UCSD-AML1 (cell line): ENCODE results near the gene KRT6B.
"Not testable (repeated sequence)": the region's sequence is repeated elsewhere in the genome, so short reads cannot be mapped to it uniquely, and the experiment has no call there.

Source experiments
- DNase-seq: peaks from one replicate; lab custom pipeline; 2025; ENCODE audit not compliant: unreplicated experiment; lab: John Stamatoyannopoulos, UW

The KRT6B gene

GRCh38 chr12:52452101-52452500 lies at the start of gene KRT6B:
TSS of gene KRT6B (minus strand) at chr12:52452146. CDS start at chr12:52452078, 68 bp downstream.
- DNase-seq: no peak

GRCh38 chr12:52501490-52501889 lies 49.5 kb upstream of the KRT6B start:
- DNase-seq: no peak

DNA sequence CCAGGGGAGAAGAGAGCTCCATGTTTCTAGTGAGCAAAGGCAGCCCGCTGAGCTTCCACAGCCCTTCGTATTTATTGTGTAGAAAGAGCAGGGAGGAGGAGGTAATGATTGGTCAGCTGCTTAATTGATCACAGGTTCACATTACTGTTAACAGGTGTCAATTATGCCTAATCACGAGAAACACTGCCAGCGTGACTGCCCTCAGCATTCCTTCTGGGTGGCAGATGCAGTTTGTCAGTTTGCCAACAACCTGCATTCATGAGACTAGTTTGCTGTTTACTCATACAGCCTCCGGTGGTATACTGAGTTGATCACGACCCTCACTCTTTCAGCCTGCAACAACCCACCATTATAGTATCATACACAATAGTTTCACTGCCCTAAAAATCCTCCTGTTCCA lies 48.6 kb upstream of the KRT6B start:
- DNase-seq: not testable (repeated sequence)

GRCh38 chr12:52499806-52500560 lies 48.0 kb upstream of the KRT6B start:
- no peak for DNase-seq

GRCh38 chr12:52498946-52499345 lies 47.0 kb upstream of the KRT6B start:
- DNase-seq: no peak

DNA sequence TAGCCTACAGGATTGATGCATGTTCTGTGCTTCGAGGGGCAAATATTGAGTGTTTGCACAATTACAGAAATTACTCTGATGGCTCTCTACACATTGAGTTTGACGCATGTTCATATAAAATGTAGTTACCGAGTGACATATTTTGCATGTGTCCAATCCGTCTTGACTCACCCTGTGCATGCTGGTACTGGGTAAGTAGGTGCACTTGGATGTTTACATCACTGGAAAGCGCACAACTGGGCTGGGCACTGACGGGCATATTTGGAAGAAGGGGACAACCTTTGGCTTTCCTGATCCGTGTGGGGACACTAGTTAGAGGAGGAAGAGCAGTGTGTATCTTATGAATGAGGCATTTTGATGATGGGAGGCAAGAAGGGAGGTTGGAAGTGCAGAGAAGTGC lies 46.0 kb upstream of the KRT6B start:
- no peak for DNase-seq

DNA sequence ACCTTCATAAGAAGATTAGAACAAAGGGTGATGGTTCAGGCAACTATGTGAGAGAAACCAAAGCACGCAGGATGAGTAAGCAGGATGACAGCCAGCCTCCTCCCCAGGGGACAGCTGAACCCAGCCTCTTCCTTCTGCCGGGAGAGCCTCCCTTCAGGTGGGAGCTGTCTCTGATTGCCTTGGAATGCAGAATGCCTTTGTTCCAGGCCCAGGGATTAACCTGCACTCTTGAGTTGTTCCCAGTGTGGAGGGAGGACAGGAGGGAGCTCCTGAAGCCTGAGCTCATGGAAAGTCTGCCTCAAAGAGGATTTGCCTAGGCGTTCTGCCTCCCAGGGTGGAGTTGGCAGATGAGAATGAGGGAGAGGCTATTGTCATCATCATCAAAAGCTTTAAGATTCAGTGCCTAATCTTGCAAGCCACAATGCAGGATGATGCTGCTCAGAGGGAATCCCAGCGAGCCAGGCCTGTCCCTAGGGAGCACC lies 44.7 kb upstream of the KRT6B start:
- no peak for DNase-seq

DNA sequence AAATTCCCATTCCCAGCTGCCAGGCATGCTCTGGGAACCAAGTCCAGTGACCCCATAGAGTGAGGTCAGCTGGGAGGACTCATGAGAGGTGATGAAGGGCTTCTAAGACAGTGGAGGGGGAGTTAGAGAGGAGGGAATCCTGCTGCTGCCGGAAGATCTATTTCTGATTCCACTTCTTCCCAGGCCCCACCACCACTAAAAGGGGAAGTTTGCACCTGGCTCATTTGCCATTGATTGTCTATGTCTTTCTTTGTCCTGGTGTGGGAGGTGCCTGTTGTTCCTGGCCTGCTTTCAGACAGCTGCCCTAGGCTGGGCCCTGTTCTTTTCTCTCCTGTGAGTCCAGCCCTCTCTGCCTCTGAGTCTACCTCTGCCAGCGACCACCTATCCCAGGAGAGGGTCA lies 44.1 kb upstream of the KRT6B start:
- no peak for DNase-seq

DNA sequence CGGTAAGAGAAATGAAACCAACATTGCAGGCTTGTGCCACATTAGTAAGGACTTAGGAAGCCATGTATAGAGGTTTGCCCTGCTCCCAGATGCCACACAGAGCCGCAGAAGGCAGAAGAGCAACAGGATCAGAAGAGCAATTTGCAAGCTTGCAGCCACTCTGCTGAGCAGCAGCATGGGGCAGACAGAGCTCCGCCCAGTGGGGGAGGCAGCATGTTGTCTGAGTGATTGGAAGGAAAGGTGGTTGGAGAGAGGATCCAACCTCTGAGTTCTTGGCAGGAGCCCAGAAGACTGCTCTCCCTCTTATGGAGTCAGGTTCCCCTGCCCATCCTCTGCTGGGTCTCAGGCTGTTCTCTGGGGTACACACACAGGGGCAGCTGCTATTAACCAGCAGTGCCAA lies 43.4 kb upstream of the KRT6B start:
- DNase-seq: no peak

- DNase-seq: no peak
These were observed 42.6 kb upstream of the KRT6B start for GRCh38 chr12:52494518-52494917.

DNA sequence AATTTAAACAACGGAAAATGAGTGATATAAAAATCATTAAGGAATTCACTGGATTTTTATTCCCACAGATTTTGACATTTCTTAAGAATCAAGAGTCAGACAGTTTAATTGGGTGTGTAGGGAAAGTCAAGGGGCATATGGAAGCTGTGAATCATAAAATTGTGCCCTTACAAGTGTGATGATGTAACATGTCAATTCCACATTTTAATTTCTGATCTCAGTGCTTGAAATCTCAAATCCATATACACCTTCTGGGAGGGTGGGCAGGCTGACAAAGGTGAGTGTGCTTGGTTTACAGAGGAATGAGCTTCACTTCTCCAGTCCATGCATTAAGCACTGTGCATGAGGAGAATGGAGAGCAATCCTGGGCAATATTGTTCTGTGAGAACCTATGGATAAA lies 42.2 kb upstream of the KRT6B start:
- no peak for DNase-seq

GRCh38 chr12:52493172-52493571 lies 41.2 kb upstream of the KRT6B start, which contains the start of gene KRT6A:
TSS of gene KRT6A (minus strand) at chr12:52493257. CDS start at chr12:52493188, 69 bp downstream.
- DNase-seq: no peak

- DNase-seq: not testable (repeated sequence)
These were observed 40.5 kb upstream of the KRT6B start for GRCh38 chr12:52492405-52492804.

DNA sequence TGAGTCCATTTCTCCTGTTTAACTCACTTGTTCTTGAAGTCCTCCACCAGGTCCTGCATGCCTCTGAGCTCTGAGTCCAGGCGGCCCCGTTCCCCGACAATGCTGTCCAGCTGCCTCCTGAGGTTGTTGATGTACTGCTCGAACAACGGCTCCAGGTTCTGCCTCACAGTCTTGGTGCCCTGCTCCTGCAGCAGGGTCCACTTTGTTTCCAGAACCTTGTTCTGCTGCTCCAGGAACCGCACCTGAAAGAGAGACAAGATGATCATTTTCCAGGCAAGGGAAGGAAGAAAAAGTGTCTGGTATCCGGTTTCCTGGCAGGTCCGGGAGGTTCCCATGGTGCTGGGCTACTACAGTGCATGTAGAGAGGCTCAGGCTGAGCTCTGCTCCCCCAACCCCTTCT lies 39.5 kb upstream of the KRT6B start:
- DNase-seq: not testable (repeated sequence)

DNA sequence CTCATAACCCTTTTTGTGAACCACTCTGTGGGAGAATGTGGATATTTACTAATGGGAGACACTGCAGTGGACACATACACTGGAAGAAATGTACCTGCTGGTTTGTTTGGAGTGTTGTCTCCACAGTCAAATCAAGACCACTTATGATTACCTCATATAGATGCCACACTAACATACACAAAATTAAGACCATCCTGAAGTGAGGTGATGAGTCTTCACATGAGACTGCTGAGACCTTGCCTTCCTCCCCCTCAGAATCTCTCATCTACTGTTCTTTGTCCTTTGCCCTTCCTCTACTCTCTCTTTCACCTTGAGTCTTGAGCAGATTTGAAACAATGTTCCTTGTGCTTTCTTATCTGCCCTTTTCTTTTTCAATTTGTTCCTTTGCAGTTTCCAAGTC lies 36.8 kb upstream of the KRT6B start:
- DNase-seq: no peak

GRCh38 chr12:52487744-52488443 lies 35.9 kb upstream of the KRT6B start:
- DNase-seq: not testable (repeated sequence)

DNA sequence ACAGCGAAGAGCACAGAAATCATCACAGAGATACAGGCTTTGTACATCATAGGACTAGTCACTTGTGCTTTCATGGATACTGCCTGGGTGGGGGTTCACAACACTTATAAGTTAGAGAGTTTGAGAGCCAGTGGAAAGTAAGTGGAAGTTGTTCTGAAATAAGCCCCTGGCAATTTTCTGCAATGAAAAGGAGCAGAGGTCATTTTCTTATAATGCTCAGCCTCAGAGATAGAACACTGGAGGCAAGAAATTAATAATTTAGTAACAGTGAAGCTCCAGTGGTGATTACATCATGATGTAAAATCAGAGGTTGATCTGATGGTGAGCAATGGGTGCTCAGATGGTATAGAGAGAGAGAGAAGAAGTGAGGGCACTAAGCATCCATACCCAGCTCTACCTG lies 35.3 kb upstream of the KRT6B start:
- no peak for DNase-seq

- DNase-seq: no peak
These were observed 34.5 kb upstream of the KRT6B start for GRCh38 chr12:52486166-52487105.

- DNase-seq: no peak
These were observed 28.1 kb upstream of the KRT6B start for GRCh38 chr12:52480073-52480472.

- no peak for DNase-seq
These were observed 25.7 kb upstream of the KRT6B start for GRCh38 chr12:52477651-52478050.

DNA sequence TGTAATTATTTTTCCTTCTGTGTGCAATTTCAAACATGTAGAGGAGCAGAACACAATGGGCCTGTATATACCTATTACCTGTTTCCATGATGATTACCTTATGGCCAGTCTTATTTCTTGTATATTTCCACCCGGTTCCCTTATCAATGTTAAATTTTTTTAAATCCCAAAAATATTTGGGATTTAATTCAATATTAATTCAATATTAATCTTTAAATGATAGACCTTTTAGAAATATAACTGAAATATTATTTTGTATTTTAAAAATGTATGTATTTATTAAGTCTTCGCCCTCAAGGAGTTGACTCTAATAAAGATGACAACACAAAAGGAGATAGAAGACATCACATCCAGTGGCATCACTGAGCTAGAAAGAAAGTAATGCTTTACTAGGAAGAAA lies 22.3 kb upstream of the KRT6B start:
- no peak for DNase-seq
